GM10266 (cell line): ENCODE data around the gene CYTH3.

ENCODE experiments used
- DNase-seq: peaks from one replicate; pipeline ENCODE4 v3.0.0; 2012; ENCODE audit errors: extremely low spot score
- TF ChIP-seq, protein P1 (sequence below): IDR thresholded peaks from 2 replicates; pipeline ENCODE4 v1.5.1; 2012; ENCODE audit warnings: mild to moderate bottlenecking, low read depth; ENCODE audit not compliant: control insufficient read depth, insufficient read depth; ENCODE audit errors: missing control alignments

CYTH3 gene

DNA sequence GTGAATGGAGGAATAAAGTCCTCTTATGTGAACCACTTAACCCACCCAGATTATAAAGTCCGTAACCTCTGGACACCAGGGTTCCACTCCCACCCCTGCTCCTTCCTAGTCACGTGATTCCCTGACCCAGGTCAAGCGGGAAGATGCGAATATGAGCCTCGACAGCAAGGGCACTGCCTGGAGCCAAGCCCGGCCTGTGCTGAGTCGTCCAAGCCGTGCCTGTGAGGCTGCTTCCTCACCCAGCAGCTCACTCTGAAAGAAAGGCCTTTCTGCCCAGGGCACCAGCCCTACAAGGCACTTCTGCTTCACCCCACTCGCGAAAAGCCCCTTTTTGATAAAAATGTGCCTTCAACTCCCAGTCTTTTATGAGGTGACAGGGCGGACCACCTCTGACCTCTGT, 85.8 kb downstream of the CYTH3 start:
- TF ChIP-seq, protein P1, sequence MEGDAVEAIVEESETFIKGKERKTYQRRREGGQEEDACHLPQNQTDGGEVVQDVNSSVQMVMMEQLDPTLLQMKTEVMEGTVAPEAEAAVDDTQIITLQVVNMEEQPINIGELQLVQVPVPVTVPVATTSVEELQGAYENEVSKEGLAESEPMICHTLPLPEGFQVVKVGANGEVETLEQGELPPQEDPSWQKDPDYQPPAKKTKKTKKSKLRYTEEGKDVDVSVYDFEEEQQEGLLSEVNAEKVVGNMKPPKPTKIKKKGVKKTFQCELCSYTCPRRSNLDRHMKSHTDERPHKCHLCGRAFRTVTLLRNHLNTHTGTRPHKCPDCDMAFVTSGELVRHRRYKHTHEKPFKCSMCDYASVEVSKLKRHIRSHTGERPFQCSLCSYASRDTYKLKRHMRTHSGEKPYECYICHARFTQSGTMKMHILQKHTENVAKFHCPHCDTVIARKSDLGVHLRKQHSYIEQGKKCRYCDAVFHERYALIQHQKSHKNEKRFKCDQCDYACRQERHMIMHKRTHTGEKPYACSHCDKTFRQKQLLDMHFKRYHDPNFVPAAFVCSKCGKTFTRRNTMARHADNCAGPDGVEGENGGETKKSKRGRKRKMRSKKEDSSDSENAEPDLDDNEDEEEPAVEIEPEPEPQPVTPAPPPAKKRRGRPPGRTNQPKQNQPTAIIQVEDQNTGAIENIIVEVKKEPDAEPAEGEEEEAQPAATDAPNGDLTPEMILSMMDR = no peak
- no peak for DNase-seq

DNA sequence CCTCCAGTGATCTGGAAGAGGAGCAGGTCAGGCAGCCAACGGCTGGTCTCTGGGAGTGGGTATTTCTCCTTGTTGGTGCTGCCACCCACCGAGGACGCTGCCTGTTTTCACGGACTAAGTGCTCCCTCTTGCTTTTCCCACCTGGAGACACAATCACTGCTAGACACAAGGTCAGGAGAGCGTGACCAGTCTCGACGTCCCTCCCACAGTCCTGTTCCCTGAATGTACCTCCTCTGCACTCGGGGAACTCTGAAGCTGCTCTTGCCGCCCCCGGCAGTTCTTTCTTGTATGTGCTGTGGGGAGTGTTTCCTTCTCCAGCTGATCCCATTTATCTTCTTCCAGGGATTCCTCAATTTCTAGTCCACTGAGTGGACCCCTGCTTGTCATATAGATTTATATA, 89.4 kb downstream of the CYTH3 start:
- no peak for DNase-seq
- TF ChIP-seq, protein P1 = no peak

DNA sequence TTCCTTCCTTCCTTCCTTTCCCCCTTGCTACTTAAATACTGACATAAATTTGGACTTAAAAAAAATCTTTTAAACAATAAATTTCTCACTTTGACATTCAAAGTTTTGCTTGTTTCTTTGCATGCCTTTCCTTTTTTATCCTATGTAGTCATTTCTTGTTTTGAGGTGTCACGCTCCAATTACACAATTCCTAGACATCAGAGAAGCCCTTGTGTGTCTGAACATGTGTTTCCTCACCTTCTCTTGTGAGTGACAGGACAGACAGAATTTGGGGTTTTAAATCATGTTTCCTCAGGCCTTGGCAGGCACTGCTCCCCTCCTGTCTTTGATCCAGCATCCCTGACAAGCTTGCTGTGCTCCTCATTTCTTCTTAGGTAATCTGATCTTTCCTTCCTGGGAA, 91.3 kb downstream of the CYTH3 start:
- peak; percentile 44 for DNase-seq
- TF ChIP-seq, protein P1 = no peak

DNA sequence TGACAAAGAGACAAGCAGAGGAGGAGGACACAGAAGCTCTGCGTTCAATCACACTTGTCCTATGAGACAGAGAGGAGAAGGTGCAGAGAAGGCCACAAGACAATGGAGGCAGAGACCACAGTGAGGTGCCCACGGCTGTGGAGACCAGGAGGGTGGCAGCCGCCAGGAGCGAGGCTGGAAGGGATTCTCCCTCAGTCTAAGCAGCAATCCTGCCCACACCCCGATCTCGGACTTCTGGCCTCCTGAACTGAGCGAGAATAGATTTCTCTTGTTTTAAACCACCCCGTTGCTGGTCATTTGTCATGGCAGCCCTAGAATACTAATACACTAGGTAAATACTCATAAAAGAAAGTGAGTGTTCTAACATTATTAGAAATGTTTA, 92.1 kb downstream of the CYTH3 start:
- TF ChIP-seq, protein P1 = no peak
- no peak for DNase-seq

DNA sequence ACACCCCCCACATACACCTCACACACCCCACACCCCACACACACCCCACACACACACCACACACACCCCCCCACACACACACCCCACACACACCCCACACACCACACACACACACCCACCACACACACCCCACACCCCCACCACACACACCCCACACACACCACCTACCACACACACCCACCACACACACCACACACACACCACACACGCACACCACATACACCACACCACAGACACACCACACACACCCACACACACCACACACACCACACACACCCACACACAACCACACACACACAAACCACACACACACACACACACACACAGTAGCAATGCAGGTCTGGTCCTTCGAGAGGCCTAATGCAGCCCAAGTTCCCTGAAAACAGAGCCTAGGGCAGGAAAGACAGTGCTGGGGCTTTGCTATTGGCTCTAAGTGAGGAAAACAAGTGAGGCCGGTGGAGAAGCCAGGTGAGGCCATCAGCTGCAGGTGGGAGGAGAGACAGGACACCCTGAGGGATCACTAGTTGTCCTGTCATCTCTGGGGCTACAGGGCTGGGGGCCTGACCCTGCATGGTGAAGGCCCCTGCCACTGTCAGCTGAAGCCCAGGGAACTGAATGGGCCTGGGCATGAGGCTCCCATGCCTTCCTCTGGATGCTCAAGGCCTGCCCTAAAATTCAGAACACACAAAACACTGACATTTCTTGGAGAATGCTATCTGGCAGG, 92.6 kb downstream of the CYTH3 start:
- TF ChIP-seq, protein P1 = no peak
- DNase-seq = no peak

DNA sequence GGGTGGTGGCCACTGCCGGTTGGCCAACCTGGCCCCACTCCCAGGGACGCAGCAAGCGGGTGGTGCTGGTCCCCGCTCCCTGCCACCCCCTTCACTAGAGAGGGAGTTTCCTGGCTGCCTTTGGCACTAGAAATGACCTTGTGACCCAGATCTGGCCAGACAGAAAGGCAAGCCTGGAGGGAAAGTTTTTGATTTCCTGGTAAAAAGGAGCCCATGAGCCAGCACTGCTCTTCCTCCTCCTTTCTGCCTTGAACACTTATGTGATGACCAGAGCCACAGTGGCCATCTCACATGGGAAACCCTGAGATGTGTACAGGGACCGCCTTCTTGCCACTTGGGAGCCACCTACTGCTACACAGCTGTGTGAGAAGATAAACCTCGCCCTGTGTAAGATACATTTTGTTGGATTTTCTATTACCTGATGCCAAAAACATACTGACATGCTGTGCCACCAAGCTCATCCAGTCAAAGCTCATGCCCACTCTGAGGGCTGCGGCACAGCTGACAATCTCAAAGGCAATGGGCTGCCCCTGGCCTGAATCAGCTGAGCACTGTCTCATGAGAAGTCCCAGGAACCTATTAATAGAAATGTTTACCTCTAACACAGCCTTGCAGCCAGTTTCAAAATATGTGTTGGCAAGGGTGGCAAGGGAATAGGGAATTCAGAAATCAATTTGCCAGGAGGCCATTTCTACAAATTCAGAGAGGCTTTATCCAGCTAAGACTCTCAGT, 94.0 kb downstream of the CYTH3 start:
- no peak for DNase-seq
- TF ChIP-seq, protein P1 = no peak

DNA sequence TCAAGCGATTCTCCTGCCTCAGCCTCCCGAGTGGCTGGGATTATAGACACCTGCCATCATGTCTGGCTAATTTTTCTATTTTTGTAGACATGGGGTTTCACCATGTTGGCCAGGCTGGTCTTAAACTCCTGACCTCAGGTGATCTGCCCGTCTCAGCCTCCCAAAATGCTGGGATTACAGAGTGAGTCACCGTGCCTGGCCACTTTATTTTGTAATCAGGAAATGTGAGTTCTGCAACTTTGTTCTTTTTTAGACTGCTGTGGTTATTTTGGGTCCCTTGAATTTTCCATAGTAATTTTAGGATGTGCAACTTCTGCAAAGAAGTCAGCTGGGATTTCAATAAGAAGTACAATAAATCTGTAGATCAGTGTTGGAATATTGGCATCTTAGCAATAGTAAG, 96.8 kb downstream of the CYTH3 start:
- TF ChIP-seq, protein P1 = no peak
- DNase-seq = no peak
